ENCODE data around the gene RCOR3. TPM values are rescaled to one million over a fixed set of nuclear protein-coding genes. Genes with fewer than 3 reads are reported as not detected.
A peak's percentile ranks its signal among the peaks of the same experiment; 100 is the strongest.

RCOR3 gene
- total and polyA plus RNA-seq, 2 donors from 2014 or later: 19.8 to 64.9 TPM

- Histone ChIP-seq H3K4me1 (ENCODE audit: control insufficient read depth in 2 of 3, insufficient read depth in 2 of 3, low read depth in 1 of 3, low read length in 3 of 3) (peaks cover 0 to 8% (median 3%) of the 10 kb centered on the region in 3 donors), H3K9me3 (ENCODE audit: control insufficient read depth in 2 of 3, insufficient read depth in 1 of 3, low read length in 3 of 3) (no peaks in the 10 kb centered on the region), H3K9ac (ENCODE audit: low read length in 3 of 3) (no peak overlapping the region), H3K36me3 (ENCODE audit: control insufficient read depth in 2 of 3, insufficient read depth in 3 of 3, low read length in 3 of 3) (no peaks in the 10 kb centered on the region), H3K4me3 (ENCODE audit: low read length in 3 of 3) (no peak overlapping the region), H3K27me3 (ENCODE audit: control insufficient read depth, insufficient read depth, low read length) (no peaks in the 10 kb centered on the region), H3K27ac (ENCODE audit: low read depth in 2 of 2, low read length in 2 of 2) (no peak overlapping the region)
- FAIRE-seq (no peak), DNase-seq (peak in 3 of 5 donors; percentile 61 to 83 (median 70))
- peak; percentile 75 for TF ChIP-seq CTCF (IDR thresholded peaks at IDR 0.05; ENCODE audit: borderline replicate concordance, extremely low read depth, insufficient read depth)
- intact Hi-C loops (cut with DNase I): no loop called here
Measured at GRCh38 chr1:211323156-211324063, 64.2 kb downstream of the RCOR3 start.

GRCh38 chr1:211324992-211325775 lies 66.0 kb downstream of the RCOR3 start:
- intact Hi-C loops (cut with DNase I): no loop called here
- Histone ChIP-seq H3K27me3 (ENCODE audit: control insufficient read depth, insufficient read depth, low read length) (no peaks in the 10 kb centered on the region), H3K9me3 (ENCODE audit: control insufficient read depth in 2 of 3, insufficient read depth in 1 of 3, low read length in 3 of 3) (no peaks in the 10 kb centered on the region), H3K4me3 (ENCODE audit: low read length in 3 of 3) (no peak overlapping the region), H3K27ac (ENCODE audit: low read depth in 2 of 2, low read length in 2 of 2) (no peak overlapping the region), H3K9ac (ENCODE audit: low read length in 3 of 3) (no peak overlapping the region), H3K36me3 (ENCODE audit: control insufficient read depth in 2 of 3, insufficient read depth in 3 of 3, low read length in 3 of 3) (no peaks in the 10 kb centered on the region), H3K4me1 (ENCODE audit: control insufficient read depth in 2 of 3, insufficient read depth in 2 of 3, low read depth in 1 of 3, low read length in 3 of 3) (peaks cover 0 to 8% (median 7%) of the 10 kb centered on the region in 3 donors)
- DNase-seq (no peak), FAIRE-seq (no peak)
- no peak for TF ChIP-seq CTCF (IDR thresholded peaks at IDR 0.05; ENCODE audit: borderline replicate concordance, extremely low read depth, insufficient read depth)

GRCh38 chr1:211326140-211326527 lies 67.0 kb downstream of the RCOR3 start:
- no peak for TF ChIP-seq CTCF (IDR thresholded peaks at IDR 0.05; ENCODE audit: borderline replicate concordance, extremely low read depth, insufficient read depth)
- Histone ChIP-seq H3K4me3 (ENCODE audit: low read length in 3 of 3) (peak overlapping the region; percentile 77 to 87 (median 82)), H3K4me1 (ENCODE audit: control insufficient read depth in 2 of 3, insufficient read depth in 2 of 3, low read depth in 1 of 3, low read length in 3 of 3) (peaks cover 0 to 8% (median 7%) of the 10 kb centered on the region in 3 donors), H3K36me3 (ENCODE audit: control insufficient read depth in 2 of 3, insufficient read depth in 3 of 3, low read length in 3 of 3) (no peaks in the 10 kb centered on the region), H3K9ac (ENCODE audit: low read length in 3 of 3) (peak overlapping the region; percentile 63 to 77 (median 66)), H3K9me3 (ENCODE audit: control insufficient read depth in 2 of 3, insufficient read depth in 1 of 3, low read length in 3 of 3) (no peaks in the 10 kb centered on the region), H3K27ac (ENCODE audit: low read depth in 2 of 2, low read length in 2 of 2) (peak overlapping the region; percentile 36 to 80), H3K27me3 (ENCODE audit: control insufficient read depth, insufficient read depth, low read length) (no peaks in the 10 kb centered on the region)
- no peak for FAIRE-seq
- DNase-seq: no peak
- intact Hi-C loops (cut with DNase I): no loop called here
